GM23248 (cell line): ENCODE measurements around the gene FNTB. TPM values are rescaled to one million over a fixed set of nuclear protein-coding genes. Genes with fewer than 3 reads are reported as not detected.
A peak's percentile ranks its signal among the peaks of the same experiment; 100 is the strongest.

Experiments
- DNase-seq: peaks from one replicate; pipeline ENCODE4 v3.0.0-alpha.2; 2015
- H2AFZ ChIP-seq: fragments of 200-600 bp; sonication (generic); 2 replicates; pipeline ENCODE4 v1.6.1; 2016; ENCODE audit warnings: antibody characterized with exemption
- H3F3A ChIP-seq: fragments of 200-600 bp; sonication (generic); 2 replicates; pipeline ENCODE4 v1.6.1; 2016; ENCODE audit warnings: mild to moderate bottlenecking, antibody characterized with exemption, mixed run types; ENCODE audit not compliant: insufficient read depth
- H3K27ac ChIP-seq: fragments of 200-600 bp; sonication (generic); 2 replicates; pipeline ENCODE4 v1.5.1; 2016; ENCODE audit warnings: mild to moderate bottlenecking
- H3K27me3 ChIP-seq: fragments of 200-600 bp; sonication (generic); replicated peaks from 2 replicates; pipeline ENCODE4 v1.6.1; 2016; ENCODE audit warnings: mild to moderate bottlenecking; ENCODE audit not compliant: insufficient read depth
- H3K36me3 ChIP-seq: fragments of 200-600 bp; sonication (generic); 2 replicates; pipeline ENCODE4 v1.6.1; 2016; ENCODE audit warnings: low read depth, mild to moderate bottlenecking
- H3K4me1 ChIP-seq: fragments of 200-600 bp; sonication (generic); 2 replicates; pipeline ENCODE4 v1.6.1; 2016; ENCODE audit warnings: mild to moderate bottlenecking; ENCODE audit not compliant: insufficient read depth
- H3K4me2 ChIP-seq: fragments of 200-600 bp; sonication (generic); one replicate; pipeline ENCODE4 v1.6.1; 2016; ENCODE audit warnings: mild to moderate bottlenecking; ENCODE audit not compliant: unreplicated experiment
- H3K4me3 ChIP-seq: fragments of 200-600 bp; sonication (generic); 2 replicates; pipeline ENCODE4 v1.5.1; 2016; ENCODE audit warnings: mild to moderate bottlenecking
- H3K79me2 ChIP-seq: fragments of 200-600 bp; sonication (generic); 2 replicates; pipeline ENCODE4 v1.6.1; 2016; ENCODE audit warnings: mild to moderate bottlenecking; ENCODE audit not compliant: insufficient read depth
- H3K9ac ChIP-seq: fragments of 200-600 bp; sonication (generic); 2 replicates; pipeline ENCODE4 v1.6.1; 2016; ENCODE audit warnings: mild to moderate bottlenecking
- H3K9me2 ChIP-seq: fragments of 200-600 bp; sonication (generic); 2 replicates; pipeline ENCODE4 v1.6.1; 2016; ENCODE audit warnings: mixed run types, mild to moderate bottlenecking, moderate library complexity; ENCODE audit not compliant: insufficient read depth
- H3K9me3 ChIP-seq: fragments of 200-600 bp; sonication (generic); one replicate; pipeline ENCODE4 v1.6.1; 2017; ENCODE audit warnings: low read depth
- H4K20me1 ChIP-seq: fragments of 200-600 bp; sonication (generic); 2 replicates; pipeline ENCODE4 v1.6.0; 2016; ENCODE audit not compliant: insufficient read depth
- EZH2 ChIP-seq: fragments of 200-600 bp; sonication (generic); IDR thresholded peaks from 2 replicates; pipeline ENCODE4 v1.6.1; 2018; ENCODE audit warnings: antibody characterized with exemption, mild to moderate bottlenecking; ENCODE audit not compliant: insufficient read depth, poor library complexity, severe bottlenecking
- EZH2phosphoT487 ChIP-seq: fragments of 200-600 bp; sonication (generic); IDR thresholded peaks from 2 replicates; pipeline ENCODE4 v1.6.1; 2018; ENCODE audit warnings: antibody characterized with exemption, moderate library complexity, mild to moderate bottlenecking, low read depth; ENCODE audit not compliant: insufficient read depth
- WGBS, 2 experiments: methylation state at CpG; one replicate each; pipeline ENCODE4 v1.1.6; 2015 to 2017; ENCODE audit warnings: low lambda C conversion rate in 2 of 2, low coverage in 1 of 2; ENCODE audit errors: missing lambda C conversion rate in 2 of 2; 5-methylcytosine and 5-hydroxymethylcytosine counted together
- in situ Hi-C: fragments of 300-500 bp; cut with MboI; formaldehyde crosslinking; loops from 2 replicates; pipeline ENCODE4 v1.15.0; 2020
- polyA plus RNA-seq: library from polyadenylated mRNA; unstranded; fragments of >200 nt; fragmentation: Nextera tagmentation; extraction: Ambion mirVana; gene quantifications from 2 replicates; pipeline ENCODE4 v1.2.1, GENCODE V29; 2016
- total RNA-seq: library from RNA; depleted of rRNA; stranded (reverse); fragments of >200 nt; shearing (Covaris generic); gene quantifications from 2 replicates; pipeline ENCODE4 v1.2.3, GENCODE V29; 2014; rRNA removed

The FNTB gene
- total RNA-seq (12.1 and 15.5 TPM in 2 replicates), polyA plus RNA-seq (19.5 and 23.7 TPM in 2 replicates)

- H3K36me3 ChIP-seq, result no peaks in the 10 kb centered on the region
- H3K4me1 ChIP-seq, result peaks cover 9% of the 10 kb centered on the region; the same call in 1 of the 2 replicates
- peak within 1 kb of the TSS; percentile 99 for H3K4me3 ChIP-seq
- H3F3A ChIP-seq, result no peaks in the 10 kb centered on the region
- H3K27me3 ChIP-seq, result no peaks in the 10 kb centered on the region; the same call in 1 of the 2 replicates
- H3K9me3 ChIP-seq, result no peaks in the 10 kb centered on the region
- H4K20me1 ChIP-seq, result no peaks in the 10 kb centered on the region
- peak within 1 kb of the TSS; percentile 89 for H2AFZ ChIP-seq
- H3K9me2 ChIP-seq, result no peaks in the 10 kb centered on the region
- in situ Hi-C loops, result no loop called here
- peak; percentile 99 for DNase-seq
- peak within 1 kb of the TSS; percentile 86 for H3K27ac ChIP-seq
- peaks cover 45% of the 10 kb centered on the region for H3K79me2 ChIP-seq
- peak within 1 kb of the TSS; percentile 88 for H3K4me2 ChIP-seq
- 1 to 2% methylated on average over 65 of the region's 65 CpGs for WGBS, 2 experiments
- H3K9ac ChIP-seq, result peak within 1 kb of the TSS; percentile 93
- TF ChIP-seq EZH2phosphoT487 (no peak), EZH2 (no peak)
Observed at GRCh38 chr14:64986648-64987437, at the start of gene FNTB. Gene FNTB, plus strand, starts transcription at chr14:64986895. Its CDS starts 59 bp downstream, at chr14:64986954.

- H2AFZ ChIP-seq, result no peak overlapping the region
- H3K27ac ChIP-seq, result no peak overlapping the region
- 0 to 6% methylated on average over 1 of the region's 1 CpG for WGBS, 2 experiments
- no peaks in the 10 kb centered on the region for H4K20me1 ChIP-seq
- no peaks in the 10 kb centered on the region for H3K27me3 ChIP-seq
- no peaks in the 10 kb centered on the region for H3K9me2 ChIP-seq
- in situ Hi-C loops, result no loop called here
- TF ChIP-seq EZH2 (no peak), EZH2phosphoT487 (no peak)
- no peaks in the 10 kb centered on the region for H3K9me3 ChIP-seq
- H3K79me2 ChIP-seq, result peaks cover 9% of the 10 kb centered on the region; the same call in 1 of the 2 replicates
- no peaks in the 10 kb centered on the region for H3K4me1 ChIP-seq
- H3K9ac ChIP-seq, result no peak overlapping the region
- H3F3A ChIP-seq, result 0 out of 2 replicates have a peak, but pooled peaks cover 3% of the 10 kb centered on the region
- DNase-seq, result no peak
- H3K4me2 ChIP-seq, result no peak overlapping the region
- no peak overlapping the region for H3K4me3 ChIP-seq
- peaks cover 8% of the 10 kb centered on the region for H3K36me3 ChIP-seq
Observed at GRCh38 chr14:64937171-64937820, 49.4 kb upstream of the FNTB start.

- no peaks in the 10 kb centered on the region for H3K9me3 ChIP-seq
- 0 out of 2 replicates have a peak, but pooled peaks cover 3% of the 10 kb centered on the region for H3F3A ChIP-seq
Observed at GRCh38 chr14:64937821-64938193, 48.9 kb upstream of the FNTB start.

GRCh38 chr14:64938972-64939816, 47.5 kb upstream of the FNTB start:
- no peaks in the 10 kb centered on the region for H4K20me1 ChIP-seq
- no peak for DNase-seq
- H3F3A ChIP-seq, result 0 out of 2 replicates have a peak, but pooled peaks cover 3% of the 10 kb centered on the region
- no peaks in the 10 kb centered on the region for H3K79me2 ChIP-seq
- TF ChIP-seq EZH2phosphoT487 (no peak), EZH2 (no peak)
- H3K4me2 ChIP-seq, result no peak overlapping the region
- 94 to 95% methylated on average over 17 of the region's 17 CpGs for WGBS, 2 experiments
- no peak overlapping the region for H2AFZ ChIP-seq
- no peak overlapping the region for H3K9ac ChIP-seq
- in situ Hi-C loops, result no loop called here
- H3K36me3 ChIP-seq, result no peaks in the 10 kb centered on the region
- no peak overlapping the region for H3K27ac ChIP-seq
- H3K4me1 ChIP-seq, result no peaks in the 10 kb centered on the region
- H3K27me3 ChIP-seq, result no peaks in the 10 kb centered on the region
- H3K4me3 ChIP-seq, result no peak overlapping the region
- no peaks in the 10 kb centered on the region for H3K9me2 ChIP-seq
- H3K9me3 ChIP-seq, result no peaks in the 10 kb centered on the region

More at GRCh38 chr14:64937821-64938193, 48.9 kb upstream of the FNTB start:
- H3K4me2 ChIP-seq, result no peak overlapping the region
- in situ Hi-C loops, result no loop called here
- H3K36me3 ChIP-seq, result peaks cover 3% of the 10 kb centered on the region
- no peaks in the 10 kb centered on the region for H3K4me1 ChIP-seq
- H3K79me2 ChIP-seq, result 0 out of 2 replicates have a peak, but pooled peaks cover 5% of the 10 kb centered on the region
- TF ChIP-seq EZH2 (no peak), EZH2phosphoT487 (no peak)
- no peaks in the 10 kb centered on the region for H3K9me2 ChIP-seq
- peak; percentile 46 for DNase-seq
- H3K9ac ChIP-seq, result no peak overlapping the region
- no peaks in the 10 kb centered on the region for H4K20me1 ChIP-seq
- 31 to 68% methylated on average over 1 of the region's 1 CpG for WGBS, 2 experiments
- H2AFZ ChIP-seq, result no peak overlapping the region
- no peak overlapping the region for H3K27ac ChIP-seq
- no peak overlapping the region for H3K4me3 ChIP-seq
- H3K27me3 ChIP-seq, result no peaks in the 10 kb centered on the region
